Progenitor cell of endocrine pancreas (in vitro differentiated cells): ENCODE results near the gene FBN3. TPM values are rescaled to one million over a fixed set of nuclear protein-coding genes. Genes with fewer than 3 reads are reported as not detected.
"Not testable (repeated sequence)": the region's sequence is repeated elsewhere in the genome, so short reads cannot be mapped to it uniquely, and the experiment has no call there.

Source experiments
- DNase-seq: peaks from one replicate; pipeline ENCODE4 v3.0.0; 2021; ENCODE audit warnings: low spot score; ENCODE audit not compliant: unreplicated experiment
- H3K27ac Mint-ChIP-seq: 2 replicates; pipeline ENCODE4 v1.8.0; 2021; ENCODE audit warnings: mild to moderate bottlenecking, moderate library complexity, mixed read lengths
- H3K27me3 Mint-ChIP-seq: 2 replicates; pipeline ENCODE4 v1.8.0; 2021; ENCODE audit warnings: mixed read lengths
- H3K36me3 Mint-ChIP-seq: 2 replicates; pipeline ENCODE4 v1.8.0; 2022; ENCODE audit warnings: mixed read lengths; ENCODE audit not compliant: insufficient read depth
- H3K4me1 Mint-ChIP-seq: 2 replicates; pipeline ENCODE4 v1.8.0; 2021; ENCODE audit warnings: low read depth, mixed read lengths
- H3K4me3 Mint-ChIP-seq: 2 replicates; pipeline ENCODE4 v1.8.0; 2021; ENCODE audit warnings: low read depth, mild to moderate bottlenecking, moderate library complexity, mixed read lengths
- H3K9me3 Mint-ChIP-seq: 2 replicates; pipeline ENCODE4 v1.8.0; 2021; ENCODE audit warnings: low read depth, mixed read lengths
- total RNA-seq: library from RNA; stranded (reverse); gene quantifications from 2 replicates; pipeline ENCODE4 v1.2.1, GENCODE V29; 2021
- TF ChIP-seq, protein P1 (sequence below): fragments of 200-600 bp; sonication (generic); IDR thresholded peaks from one replicate; pipeline ENCODE4 v1.5.0; 2021; ENCODE audit warnings: antibody characterized with exemption, mild to moderate bottlenecking; ENCODE audit not compliant: unreplicated experiment

Gene FBN3
- total RNA-seq, 1 donor from 2014 or later: 121 TPM

DNA sequence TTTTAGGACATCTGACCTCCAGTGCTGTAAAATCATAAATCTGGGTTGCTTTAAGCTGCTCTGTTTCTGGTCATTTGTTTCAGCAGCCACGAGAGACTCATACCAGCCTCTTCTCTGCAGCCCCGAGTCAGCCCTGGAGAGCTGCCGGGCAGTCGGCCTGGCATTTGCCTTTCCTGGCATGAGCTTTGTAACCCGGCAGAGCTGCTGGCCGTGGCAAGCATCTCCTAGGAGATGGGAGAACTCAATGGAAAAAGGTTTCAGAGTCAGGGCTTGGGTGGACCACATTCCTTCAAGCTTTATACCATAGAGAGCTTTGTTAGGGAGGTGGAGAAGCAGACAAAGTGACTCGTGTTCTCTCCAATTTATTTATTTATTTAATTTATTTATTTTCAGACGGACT, 118.4 kb downstream of the FBN3 start:
- DNase-seq: no peak
- TF ChIP-seq, protein P1, sequence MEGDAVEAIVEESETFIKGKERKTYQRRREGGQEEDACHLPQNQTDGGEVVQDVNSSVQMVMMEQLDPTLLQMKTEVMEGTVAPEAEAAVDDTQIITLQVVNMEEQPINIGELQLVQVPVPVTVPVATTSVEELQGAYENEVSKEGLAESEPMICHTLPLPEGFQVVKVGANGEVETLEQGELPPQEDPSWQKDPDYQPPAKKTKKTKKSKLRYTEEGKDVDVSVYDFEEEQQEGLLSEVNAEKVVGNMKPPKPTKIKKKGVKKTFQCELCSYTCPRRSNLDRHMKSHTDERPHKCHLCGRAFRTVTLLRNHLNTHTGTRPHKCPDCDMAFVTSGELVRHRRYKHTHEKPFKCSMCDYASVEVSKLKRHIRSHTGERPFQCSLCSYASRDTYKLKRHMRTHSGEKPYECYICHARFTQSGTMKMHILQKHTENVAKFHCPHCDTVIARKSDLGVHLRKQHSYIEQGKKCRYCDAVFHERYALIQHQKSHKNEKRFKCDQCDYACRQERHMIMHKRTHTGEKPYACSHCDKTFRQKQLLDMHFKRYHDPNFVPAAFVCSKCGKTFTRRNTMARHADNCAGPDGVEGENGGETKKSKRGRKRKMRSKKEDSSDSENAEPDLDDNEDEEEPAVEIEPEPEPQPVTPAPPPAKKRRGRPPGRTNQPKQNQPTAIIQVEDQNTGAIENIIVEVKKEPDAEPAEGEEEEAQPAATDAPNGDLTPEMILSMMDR: no peak
- H3K4me1 Mint-ChIP-seq: peaks cover 19% of the 10 kb centered on the region
- no peak overlapping the region for H3K4me3 Mint-ChIP-seq
- no peaks in the 10 kb centered on the region for H3K27me3 Mint-ChIP-seq
- H3K9me3 Mint-ChIP-seq: no peaks in the 10 kb centered on the region
- H3K27ac Mint-ChIP-seq: no peak overlapping the region
- H3K36me3 Mint-ChIP-seq: no peaks in the 10 kb centered on the region

DNA sequence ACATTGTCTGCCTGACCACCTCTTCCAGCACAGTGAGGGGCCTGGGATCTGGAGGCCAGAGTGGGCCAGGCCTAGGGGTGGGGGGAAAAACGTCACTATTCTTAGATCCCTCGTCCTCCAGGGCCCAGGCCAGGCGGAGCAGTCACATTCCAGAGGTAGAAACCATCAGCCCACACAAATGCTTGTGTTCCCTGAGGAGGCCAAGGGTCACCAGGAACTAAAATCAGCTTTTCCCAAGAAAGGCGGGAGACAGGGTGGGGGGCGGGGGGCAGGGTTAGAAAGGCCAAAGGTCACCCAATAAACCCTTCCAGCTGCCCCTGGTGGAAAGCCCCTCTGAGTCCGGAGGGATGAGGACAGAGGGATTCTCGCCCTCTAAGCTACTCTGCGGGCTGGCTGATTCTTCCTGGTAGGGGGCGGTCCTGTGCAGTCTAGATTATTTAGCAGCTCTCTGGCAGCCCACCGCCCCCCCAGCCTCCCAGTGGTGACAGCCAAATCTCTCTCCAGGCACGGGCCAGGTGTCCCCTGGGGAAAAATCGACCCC, 120.4 kb downstream of the FBN3 start:
- H3K27me3 Mint-ChIP-seq: no peaks in the 10 kb centered on the region
- no peaks in the 10 kb centered on the region for H3K36me3 Mint-ChIP-seq
- H3K27ac Mint-ChIP-seq: peak overlapping the region; percentile 95
- peaks cover 22% of the 10 kb centered on the region for H3K4me1 Mint-ChIP-seq
- DNase-seq: peak; percentile 33
- TF ChIP-seq, protein P1: peak; percentile 17
- no peak overlapping the region for H3K4me3 Mint-ChIP-seq
- H3K9me3 Mint-ChIP-seq: no peaks in the 10 kb centered on the region

DNA sequence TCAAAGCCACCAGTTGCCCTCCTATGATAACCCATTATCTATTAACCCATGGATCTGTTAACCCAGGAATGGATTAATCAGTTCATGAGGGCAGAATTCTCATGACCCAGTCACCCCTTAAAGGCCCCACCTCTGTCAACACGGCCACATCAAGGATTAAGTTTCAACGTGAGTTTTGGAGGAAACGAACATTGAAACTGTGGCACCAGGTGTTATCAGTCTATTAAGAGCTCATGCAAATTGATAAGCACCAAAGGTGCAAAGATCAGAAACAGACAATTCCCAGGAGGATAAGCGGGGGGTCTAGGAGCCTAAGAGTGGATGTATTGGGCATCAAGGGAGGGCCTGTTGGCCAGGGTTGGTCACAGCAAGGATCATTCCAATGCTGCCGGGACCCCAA, 124.1 kb downstream of the FBN3 start:
- Mint-ChIP-seq H3K4me1 (peaks cover 15% of the 10 kb centered on the region), H3K36me3 (no peaks in the 10 kb centered on the region), H3K27me3 (no peaks in the 10 kb centered on the region), H3K4me3 (no peak overlapping the region), H3K9me3 (no peaks in the 10 kb centered on the region), H3K27ac (no peak overlapping the region)
- no peak for DNase-seq
- TF ChIP-seq, protein P1: no peak

DNA sequence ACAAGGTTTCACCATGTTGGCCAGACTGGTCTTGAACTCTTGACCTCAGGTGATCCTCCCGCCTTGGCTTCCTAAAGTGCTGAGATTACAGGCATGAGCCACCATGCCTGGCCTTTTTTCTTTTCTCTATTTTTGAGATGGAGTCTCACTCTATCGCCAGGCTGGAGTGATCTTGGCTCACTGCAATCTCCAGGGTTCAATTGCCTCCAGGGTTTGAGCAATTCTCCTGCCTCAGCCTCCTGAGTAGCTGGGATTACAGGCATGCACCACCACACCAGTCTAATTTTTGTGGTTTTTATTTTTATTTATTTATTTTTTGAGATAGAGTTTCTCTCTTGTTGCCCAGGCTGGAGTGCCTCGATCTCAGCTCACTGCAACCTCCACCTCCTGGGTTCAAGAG, 125.1 kb downstream of the FBN3 start:
- DNase-seq, H3K9me3 Mint-ChIP-seq, H3K27me3 Mint-ChIP-seq, H3K4me3 Mint-ChIP-seq, H3K36me3 Mint-ChIP-seq, H3K27ac Mint-ChIP-seq: not testable (repeated sequence)
- peaks cover 11% of the 10 kb centered on the region for H3K4me1 Mint-ChIP-seq

DNA sequence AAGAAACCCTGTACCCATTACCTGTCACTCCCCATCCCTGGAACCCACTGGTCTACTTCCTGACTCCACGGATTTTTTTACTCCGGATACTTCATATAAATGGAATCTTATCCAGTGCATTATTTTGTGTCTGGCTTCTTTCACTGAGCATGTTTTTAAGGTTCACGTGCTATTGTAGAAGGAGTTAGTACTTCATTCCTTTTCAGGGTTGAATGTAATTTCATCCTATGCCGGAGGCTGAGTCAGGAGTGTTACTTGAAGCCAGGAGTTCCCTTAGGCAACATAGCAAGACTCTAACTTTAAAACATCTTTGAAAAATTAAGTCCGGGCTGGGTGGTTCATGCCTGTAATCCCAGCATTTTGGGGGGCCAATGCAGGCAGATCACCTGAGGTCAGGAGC, 126.0 kb downstream of the FBN3 start:
- DNase-seq: no peak
- H3K4me3 Mint-ChIP-seq: no peak overlapping the region
- H3K9me3 Mint-ChIP-seq: no peaks in the 10 kb centered on the region
- no peak overlapping the region for H3K27ac Mint-ChIP-seq
- H3K4me1 Mint-ChIP-seq: peaks cover 4% of the 10 kb centered on the region
- H3K27me3 Mint-ChIP-seq: no peaks in the 10 kb centered on the region
- TF ChIP-seq, protein P1: no peak
- H3K36me3 Mint-ChIP-seq: no peaks in the 10 kb centered on the region

DNA sequence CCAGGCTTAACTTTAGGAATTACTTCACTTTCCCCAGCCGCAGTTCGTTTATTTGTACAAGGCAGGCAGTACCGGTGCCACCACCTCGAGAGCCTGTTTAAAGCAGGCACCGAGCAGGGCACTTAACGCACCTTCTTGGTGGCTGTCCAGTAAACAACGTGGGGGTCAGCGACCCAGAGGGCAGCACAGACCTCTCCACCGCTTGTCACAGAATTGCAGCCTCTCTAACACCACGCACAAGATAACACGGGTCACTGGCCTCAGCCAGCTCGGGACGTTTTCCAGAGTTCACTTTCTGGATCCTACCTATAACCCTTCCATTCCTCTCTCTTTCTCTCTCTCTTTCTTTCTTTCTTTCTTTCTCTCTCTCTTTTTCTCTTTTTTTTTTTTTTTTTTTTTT, 127.1 kb downstream of the FBN3 start:
- no peaks in the 10 kb centered on the region for H3K27me3 Mint-ChIP-seq
- H3K4me1 Mint-ChIP-seq: peaks cover 4% of the 10 kb centered on the region
- H3K4me3 Mint-ChIP-seq: no peak overlapping the region
- no peak for DNase-seq
- H3K9me3 Mint-ChIP-seq: no peaks in the 10 kb centered on the region
- TF ChIP-seq, protein P1: no peak
- peaks cover 2% of the 10 kb centered on the region for H3K36me3 Mint-ChIP-seq
- H3K27ac Mint-ChIP-seq: no peak overlapping the region
